Upper lobe of left lung (tissue), 6 donors: ENCODE measurements around the gene BABAM2. TPM values are rescaled to one million over a fixed set of nuclear protein-coding genes. Genes with fewer than 3 reads are reported as not detected.

Experiments used
- ATAC-seq, 2 donors: fragments of 200-7000 bp; cut with Tn5 transposase; one replicate each; pipeline ENCODE4 v1.9.1; 2022; ENCODE audit warnings: mild to moderate bottlenecking in 2 of 2, moderate library complexity in 2 of 2; ENCODE audit not compliant: low FRiP score in 2 of 2
- DNase-seq, 2 donors: peaks; one replicate each; pipeline ENCODE4 v3.0.0-alpha.2; 2019 to 2020
- H3K27ac ChIP-seq, 4 donors: fragments of 200-600 bp; sonication (generic); one replicate each; pipeline ENCODE4 v1.5.1; 2016 to 2019
- H3K27me3 ChIP-seq, 4 donors: fragments of 200-600 bp; sonication (generic); one replicate each; pipeline ENCODE4 v1.5.1; 2017 to 2019
- H3K36me3 ChIP-seq, 4 donors: fragments of 200-600 bp; sonication (generic); one replicate each; pipeline ENCODE4 v1.5.1; 2016 to 2019
- H3K4me1 ChIP-seq, 4 donors: fragments of 200-600 bp; sonication (generic); one replicate each; pipeline ENCODE4 v1.5.1; 2018 to 2019
- H3K4me3 ChIP-seq, 4 donors: fragments of 200-600 bp; sonication (generic); one replicate each; pipeline ENCODE4 v1.5.1; 2017 to 2019; ENCODE audit warnings: mild to moderate bottlenecking in 2 of 4, moderate library complexity in 1 of 4
- H3K9me3 ChIP-seq, 4 donors: fragments of 200-600 bp; sonication (generic); one replicate each; pipeline ENCODE4 v1.5.1; 2018 to 2019
- EP300 ChIP-seq, 4 donors: sonication (generic); formaldehyde crosslinking; IDR thresholded peaks; one replicate each; pipeline ENCODE4 v1.5.1; 2017; ENCODE audit warnings: antibody characterized with exemption in 4 of 4, control low read depth in 2 of 4
- POLR2A ChIP-seq, 4 donors: fragments of 450-650 bp; IDR thresholded peaks; one replicate each; pipeline ENCODE4 v1.5.1; 2016 to 2017; ENCODE audit warnings: antibody characterized with exemption in 4 of 4, mild to moderate bottlenecking in 2 of 4
- POLR2AphosphoS5 ChIP-seq, 2 donors: sonication (generic); formaldehyde crosslinking; IDR thresholded peaks; one replicate each; pipeline ENCODE4 v1.5.1; 2017; ENCODE audit warnings: antibody characterized with exemption in 2 of 2
- WGBS, 2 donors: methylation state at CpG; one replicate each; pipeline ENCODE4 v1.1.5; 2017 to 2018; 5-methylcytosine and 5-hydroxymethylcytosine counted together
- total RNA-seq, 6 donors: library from RNA; depleted of rRNA in 4 of 6; stranded (reverse); fragments of >200 nt in 4 of 6; gene quantifications; one replicate each; pipeline versions ENCODE4 v1.1.0 to v1.2.1, GENCODE V29; 2016 to 2021
- TF ChIP-seq, protein P1 (sequence below), 6 experiments: fragments of 450-650 bp in 4 of 6; fragments of 200-600 bp in 2 of 6; sonication (generic) in 2 of 6; IDR thresholded peaks; one replicate each; pipeline ENCODE4 v1.5.1; 2016 to 2019; ENCODE audit warnings: antibody characterized with exemption in 6 of 6
- donor health status: DM: no; HTN: no; CAD: no; lungs with moderate emphysema.
- donor health status: DM: no; HTN: yes; CAD: no; lungs with severe emphysema.

The BABAM2 gene
- total RNA-seq, 6 donors from 2014 or later = 23.0 to 44.0 (median 38.2) TPM

DNA sequence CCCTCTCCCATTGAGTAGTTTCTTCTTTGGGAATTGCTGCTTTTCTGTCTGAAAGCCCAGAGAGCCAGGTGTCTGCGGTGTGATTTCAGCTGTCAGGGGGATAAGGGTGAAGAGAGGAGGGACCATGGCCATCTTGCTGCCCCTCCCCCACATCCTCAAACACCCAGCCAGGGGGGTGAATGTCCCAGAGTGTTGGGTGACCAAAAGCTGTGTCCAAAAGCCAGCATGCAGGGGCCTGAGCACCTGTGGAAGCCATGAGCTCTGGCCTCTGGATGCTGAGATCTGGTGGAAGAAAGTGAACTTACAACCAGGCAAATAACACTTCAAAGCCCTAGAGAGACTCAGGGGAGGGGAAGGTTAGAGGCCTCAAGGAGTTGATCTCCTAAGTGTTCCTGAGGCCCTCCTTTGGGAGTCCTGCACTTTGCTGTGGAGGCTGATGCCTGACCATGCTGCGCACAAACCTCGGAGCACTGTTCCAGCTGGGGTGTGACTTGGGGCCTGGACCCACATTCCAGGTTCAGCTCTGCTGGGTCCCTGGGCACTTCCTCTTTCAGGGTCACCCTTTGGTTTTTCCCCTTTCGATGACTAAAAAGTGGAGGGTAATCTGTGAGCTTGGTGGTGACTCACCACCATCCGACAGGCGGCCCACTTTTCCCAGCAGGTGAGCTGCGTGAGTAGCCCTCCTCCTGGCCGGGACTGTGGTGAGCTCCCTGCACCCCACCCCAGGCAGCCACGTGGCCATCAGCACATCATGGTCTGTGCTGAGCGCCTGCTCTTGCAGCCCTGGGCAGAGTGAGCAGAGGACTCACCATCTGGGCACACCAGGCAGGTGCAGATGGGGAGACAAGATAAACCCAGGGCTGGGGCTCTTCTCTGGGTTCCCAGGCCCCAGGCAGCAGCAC is 435.3 kb downstream of the BABAM2 start:
- no peak overlapping the region for H3K27ac ChIP-seq
- H3K9me3 ChIP-seq = no peaks in the 10 kb centered on the region
- peaks cover 0 to 6% (median 0%) of the 10 kb centered on the region in 4 donors for H3K4me1 ChIP-seq
- H3K4me3 ChIP-seq = no peak overlapping the region
- DNase-seq = peak in 1 of 2 donors; percentile 35
- TF ChIP-seq, protein P1, sequence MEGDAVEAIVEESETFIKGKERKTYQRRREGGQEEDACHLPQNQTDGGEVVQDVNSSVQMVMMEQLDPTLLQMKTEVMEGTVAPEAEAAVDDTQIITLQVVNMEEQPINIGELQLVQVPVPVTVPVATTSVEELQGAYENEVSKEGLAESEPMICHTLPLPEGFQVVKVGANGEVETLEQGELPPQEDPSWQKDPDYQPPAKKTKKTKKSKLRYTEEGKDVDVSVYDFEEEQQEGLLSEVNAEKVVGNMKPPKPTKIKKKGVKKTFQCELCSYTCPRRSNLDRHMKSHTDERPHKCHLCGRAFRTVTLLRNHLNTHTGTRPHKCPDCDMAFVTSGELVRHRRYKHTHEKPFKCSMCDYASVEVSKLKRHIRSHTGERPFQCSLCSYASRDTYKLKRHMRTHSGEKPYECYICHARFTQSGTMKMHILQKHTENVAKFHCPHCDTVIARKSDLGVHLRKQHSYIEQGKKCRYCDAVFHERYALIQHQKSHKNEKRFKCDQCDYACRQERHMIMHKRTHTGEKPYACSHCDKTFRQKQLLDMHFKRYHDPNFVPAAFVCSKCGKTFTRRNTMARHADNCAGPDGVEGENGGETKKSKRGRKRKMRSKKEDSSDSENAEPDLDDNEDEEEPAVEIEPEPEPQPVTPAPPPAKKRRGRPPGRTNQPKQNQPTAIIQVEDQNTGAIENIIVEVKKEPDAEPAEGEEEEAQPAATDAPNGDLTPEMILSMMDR (IDR thresholded peaks at IDR 0.05) = no peak
- TF ChIP-seq POLR2AphosphoS5 (IDR thresholded peaks at IDR 0.05) = no peak
- no peaks in the 10 kb centered on the region for H3K27me3 ChIP-seq
- 81 to 87% methylated on average over 7 to 10 of the region's 10 CpGs for WGBS, 2 donors
- no peaks in the 10 kb centered on the region for H3K36me3 ChIP-seq
- no peak for ATAC-seq

DNA sequence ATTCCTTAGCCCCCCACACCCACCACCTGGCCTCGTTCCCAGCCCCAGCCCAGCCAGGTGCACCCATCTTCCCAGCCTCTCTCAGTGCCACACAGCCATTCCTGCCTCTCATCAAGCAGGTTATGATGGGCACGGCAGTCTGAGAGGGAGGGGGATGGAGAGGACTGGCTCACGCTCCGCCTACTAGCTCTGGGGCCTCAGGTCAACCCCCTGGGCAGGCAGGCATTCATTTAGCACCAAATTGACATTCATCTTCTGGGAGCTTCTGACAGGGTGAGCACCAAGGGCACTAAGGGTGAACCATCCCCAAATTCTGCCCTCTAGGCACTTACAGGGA is 435.9 kb downstream of the BABAM2 start:
- ATAC-seq (no peak), DNase-seq (no peak)
- TF ChIP-seq EP300 (IDR thresholded peaks at IDR 0.05) (no peak), POLR2AphosphoS5 (IDR thresholded peaks at IDR 0.05) (no peak), POLR2A (IDR thresholded peaks at IDR 0.05) (no peak)
- TF ChIP-seq, protein P1 (IDR thresholded peaks at IDR 0.05) = no peak
- H3K4me1 ChIP-seq = peaks cover 0 to 6% (median 0%) of the 10 kb centered on the region in 4 donors
- no peaks in the 10 kb centered on the region for H3K9me3 ChIP-seq
- 85 to 90% methylated on average over 4 of the region's 4 CpGs for WGBS, 2 donors
- H3K4me3 ChIP-seq = no peak overlapping the region
- no peaks in the 10 kb centered on the region for H3K27me3 ChIP-seq
- H3K36me3 ChIP-seq = no peaks in the 10 kb centered on the region
- no peak overlapping the region for H3K27ac ChIP-seq

DNA sequence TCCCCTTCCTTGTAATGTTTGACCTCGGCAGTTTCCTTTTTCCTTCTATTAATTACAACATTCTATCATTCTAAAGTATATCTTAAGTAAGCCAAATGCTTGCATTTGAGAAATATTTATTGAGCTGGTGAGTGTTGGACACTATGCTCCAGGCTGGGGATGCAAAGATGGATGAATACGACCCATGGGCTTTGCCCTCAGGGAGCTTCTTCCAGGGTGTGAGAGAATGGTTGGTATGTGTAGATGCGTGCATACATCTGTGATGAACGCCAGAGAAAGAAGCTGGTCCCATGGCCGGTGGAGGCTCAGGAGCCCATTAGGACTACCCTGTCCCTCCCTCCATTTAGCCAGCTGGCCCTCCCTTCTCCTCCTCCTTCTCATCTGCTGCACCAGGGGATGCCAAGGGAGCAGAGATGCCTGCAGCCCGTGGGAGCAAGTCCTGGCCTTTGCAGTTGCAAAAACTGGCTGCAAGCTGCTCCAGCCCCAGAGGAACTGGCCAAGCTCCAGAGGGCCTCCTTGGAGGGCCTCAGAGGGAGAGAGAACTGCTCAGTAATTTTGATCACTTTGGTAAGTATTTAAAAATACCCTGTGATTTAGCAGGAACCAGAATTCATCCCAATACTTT is 436.5 kb downstream of the BABAM2 start:
- Histone ChIP-seq H3K36me3 (no peaks in the 10 kb centered on the region), H3K4me1 (peaks cover 0 to 6% (median 0%) of the 10 kb centered on the region in 4 donors), H3K27me3 (no peaks in the 10 kb centered on the region), H3K4me3 (no peak overlapping the region), H3K27ac (no peak overlapping the region), H3K9me3 (no peaks in the 10 kb centered on the region)
- 78 to 81% methylated on average over 6 of the region's 6 CpGs for WGBS, 2 donors
- TF ChIP-seq POLR2AphosphoS5 (IDR thresholded peaks at IDR 0.05) = no peak
- TF ChIP-seq, protein P1 (IDR thresholded peaks at IDR 0.05) = no peak
- ATAC-seq (no peak), DNase-seq (no peak)

DNA sequence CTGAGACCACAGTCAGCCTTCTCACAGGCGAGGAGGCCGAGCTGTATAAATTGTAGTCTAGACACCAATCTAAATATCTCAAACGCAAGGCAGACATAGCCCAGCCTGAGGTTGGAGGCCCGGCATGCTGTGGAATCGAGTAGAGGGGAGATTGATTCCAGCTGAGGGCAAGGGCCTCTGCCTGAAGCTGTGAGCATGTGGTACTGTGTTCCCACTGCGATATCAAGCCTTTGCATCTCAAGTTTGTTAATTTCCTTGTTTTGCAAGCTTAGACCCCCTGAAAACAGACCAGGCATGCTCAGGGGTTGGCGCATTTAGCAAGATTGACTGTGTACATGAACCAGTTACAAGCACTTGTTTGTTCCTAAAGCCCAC is 437.0 kb downstream of the BABAM2 start:
- 86 to 90% methylated on average over 7 of the region's 7 CpGs for WGBS, 2 donors
- Histone ChIP-seq H3K4me1 (peaks cover 0 to 6% (median 0%) of the 10 kb centered on the region in 4 donors), H3K9me3 (no peaks in the 10 kb centered on the region), H3K27ac (no peak overlapping the region), H3K27me3 (no peaks in the 10 kb centered on the region), H3K4me3 (no peak overlapping the region), H3K36me3 (no peaks in the 10 kb centered on the region)
- ATAC-seq (no peak), DNase-seq (no peak)
- TF ChIP-seq, protein P1 (IDR thresholded peaks at IDR 0.05) = no peak
- TF ChIP-seq EP300 (IDR thresholded peaks at IDR 0.05) (no peak), POLR2A (IDR thresholded peaks at IDR 0.05) (no peak), POLR2AphosphoS5 (IDR thresholded peaks at IDR 0.05) (no peak)
